Activated CD4-positive, alpha-beta T cell treated with anti-CD3 and anti-CD28 coated beads for 1 hour (primary cell): Measurements from ENCODE around the gene MAPK8IP3.

Experiments
- DNase-seq: peaks from one replicate; pipeline ENCODE4 v3.0.0-alpha.2; 2020

The MAPK8IP3 gene

DNA sequence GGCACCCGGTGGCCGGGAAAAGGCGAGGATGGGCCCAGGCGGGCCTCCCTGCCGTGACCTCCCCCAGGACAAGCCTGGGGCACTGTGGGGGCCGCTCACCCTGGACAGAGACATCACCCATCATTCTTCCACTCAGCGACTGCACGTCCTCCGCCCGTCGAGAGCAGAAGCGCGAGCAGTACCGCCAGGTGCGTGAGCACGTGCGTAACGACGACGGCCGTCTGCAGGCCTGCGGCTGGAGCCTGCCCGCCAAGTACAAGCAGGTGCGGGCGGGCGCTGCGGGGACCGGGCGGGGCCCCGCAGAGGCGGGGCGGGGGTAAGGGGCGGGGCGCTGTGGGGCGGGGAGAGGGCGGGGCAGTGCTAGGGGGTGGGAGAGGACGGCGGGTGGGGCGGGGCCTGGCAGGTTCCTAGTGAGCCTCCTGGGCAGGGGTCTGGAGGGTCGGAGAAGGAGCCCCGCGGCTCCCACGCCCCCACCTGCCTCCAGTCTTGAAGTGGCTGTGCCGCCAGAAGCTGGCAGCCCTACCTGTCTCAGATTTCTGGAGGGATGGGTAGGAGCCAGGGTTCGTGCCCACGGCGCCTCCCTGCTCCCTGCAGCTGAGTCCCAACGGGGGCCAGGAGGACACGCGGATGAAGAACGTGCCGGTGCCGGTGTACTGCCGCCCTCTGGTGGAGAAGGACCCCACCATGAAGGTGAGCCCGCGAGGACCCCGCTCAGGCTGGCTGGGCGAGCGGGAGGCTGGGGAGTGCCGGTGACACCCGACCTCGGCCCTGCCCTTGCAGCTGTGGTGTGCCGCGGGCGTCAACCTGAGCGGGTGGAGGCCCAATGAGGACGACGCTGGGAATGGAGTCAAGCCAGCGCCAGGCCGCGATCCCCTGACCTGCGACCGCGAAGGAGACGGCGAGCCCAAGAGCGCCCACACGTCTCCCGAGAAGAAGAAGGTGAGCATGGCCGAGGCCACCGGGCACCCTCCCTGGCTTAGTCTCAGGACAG lies 57.8 kb downstream of the MAPK8IP3 start:
- DNase-seq = no peak

DNA sequence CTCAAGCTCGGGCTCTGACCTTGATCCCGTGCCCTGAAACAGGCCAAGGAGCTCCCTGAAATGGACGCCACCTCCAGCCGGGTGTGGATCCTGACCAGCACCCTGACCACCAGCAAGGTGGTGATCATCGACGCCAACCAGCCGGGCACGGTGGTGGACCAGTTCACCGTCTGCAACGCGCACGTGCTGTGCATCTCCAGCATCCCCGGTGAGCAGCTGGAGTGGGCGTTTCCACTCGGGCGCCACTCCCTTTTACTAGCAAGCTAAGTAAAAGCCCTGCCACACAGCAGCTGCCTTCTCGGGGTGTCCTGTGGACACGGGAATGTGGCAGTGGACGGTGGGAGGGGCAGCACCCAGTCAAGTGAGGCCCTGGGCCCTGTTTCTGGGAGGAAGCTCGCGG lies 59.0 kb downstream of the MAPK8IP3 start:
- no peak for DNase-seq

DNA sequence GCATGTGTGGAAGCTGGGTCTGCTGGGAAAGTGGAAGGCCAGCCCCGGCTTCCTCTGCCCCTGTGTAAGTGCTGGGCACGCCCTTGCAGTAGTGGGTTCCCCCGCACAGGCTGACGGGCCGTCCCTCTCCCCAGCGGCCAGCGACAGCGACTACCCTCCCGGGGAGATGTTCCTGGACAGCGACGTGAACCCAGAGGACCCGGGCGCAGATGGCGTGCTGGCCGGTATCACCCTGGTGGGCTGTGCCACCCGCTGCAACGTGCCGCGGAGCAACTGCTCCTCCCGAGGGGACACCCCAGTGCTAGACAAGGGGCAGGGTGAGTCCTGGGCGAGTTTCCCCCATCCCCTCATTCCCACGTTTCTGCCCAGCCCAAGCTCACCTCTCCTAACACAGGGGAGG lies 59.8 kb downstream of the MAPK8IP3 start:
- DNase-seq = no peak

DNA sequence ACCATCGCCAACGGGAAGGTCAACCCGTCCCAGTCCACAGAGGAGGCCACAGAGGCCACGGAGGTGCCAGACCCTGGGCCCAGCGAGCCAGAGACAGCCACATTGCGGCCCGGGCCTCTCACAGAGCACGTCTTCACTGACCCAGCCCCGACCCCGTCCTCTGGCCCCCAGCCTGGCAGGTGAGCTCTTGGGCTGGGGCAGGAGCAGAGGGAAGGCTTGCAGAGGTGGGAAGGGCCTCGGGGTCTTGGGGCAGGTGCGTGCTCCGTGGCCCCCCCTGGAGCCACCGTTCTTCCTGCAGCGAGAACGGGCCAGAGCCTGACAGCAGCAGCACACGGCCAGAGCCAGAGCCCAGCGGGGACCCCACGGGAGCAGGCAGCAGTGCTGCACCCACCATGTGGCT lies 60.2 kb downstream of the MAPK8IP3 start:
- DNase-seq = no peak

DNA sequence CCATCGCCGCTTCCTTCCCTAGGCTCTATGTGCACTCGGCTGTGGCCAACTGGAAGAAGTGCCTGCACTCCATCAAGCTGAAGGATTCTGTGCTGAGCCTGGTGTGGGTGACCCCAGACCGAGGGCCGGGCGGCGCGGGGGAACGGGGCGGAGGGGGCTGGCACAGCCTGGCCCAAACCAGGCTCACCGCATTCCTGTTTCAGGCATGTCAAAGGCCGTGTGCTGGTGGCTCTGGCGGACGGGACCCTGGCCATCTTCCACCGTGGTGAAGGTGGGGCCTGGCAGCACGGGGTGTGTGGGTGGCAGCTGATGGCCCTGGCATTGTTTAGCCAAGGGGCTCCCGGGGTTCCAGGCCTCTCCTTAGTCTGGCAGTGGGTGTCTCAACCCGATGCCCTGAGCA lies 60.7 kb downstream of the MAPK8IP3 start:
- no peak for DNase-seq

DNA sequence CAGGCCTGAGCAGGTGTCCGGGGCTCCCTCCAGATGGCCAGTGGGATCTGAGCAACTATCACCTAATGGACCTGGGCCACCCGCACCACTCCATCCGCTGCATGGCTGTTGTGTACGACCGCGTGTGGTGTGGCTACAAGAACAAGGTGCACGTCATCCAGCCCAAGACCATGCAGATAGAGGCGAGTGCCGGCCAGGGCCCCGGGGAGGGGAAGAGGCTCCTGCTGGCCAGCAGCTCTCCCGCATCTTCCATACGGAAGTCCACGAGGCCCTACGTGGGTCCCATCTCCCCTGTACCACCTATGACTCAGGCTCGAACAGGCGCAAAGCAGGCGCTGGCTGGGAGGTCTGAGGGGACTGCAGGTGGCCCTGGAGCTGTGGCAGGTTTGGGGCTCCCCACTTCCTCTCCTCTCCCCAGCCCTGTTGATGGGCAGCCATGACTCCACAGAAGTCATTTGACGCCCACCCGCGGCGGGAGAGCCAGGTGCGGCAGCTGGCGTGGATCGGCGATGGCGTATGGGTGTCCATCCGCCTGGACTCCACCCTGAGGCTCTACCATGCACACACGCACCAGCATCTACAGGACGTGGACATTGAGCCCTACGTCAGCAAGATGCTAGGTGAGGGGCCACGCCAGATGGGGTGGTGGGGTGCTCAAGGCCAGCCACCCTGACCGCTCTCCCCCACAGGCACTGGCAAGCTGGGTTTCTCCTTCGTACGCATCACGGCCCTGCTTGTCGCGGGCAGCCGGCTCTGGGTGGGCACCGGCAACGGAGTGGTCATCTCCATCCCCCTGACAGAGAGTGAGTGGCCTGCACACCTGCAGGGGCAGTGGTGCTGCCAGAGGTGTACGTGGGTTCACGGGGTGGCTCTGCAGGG lies 61.4 kb downstream of the MAPK8IP3 start:
- no peak for DNase-seq

DNA sequence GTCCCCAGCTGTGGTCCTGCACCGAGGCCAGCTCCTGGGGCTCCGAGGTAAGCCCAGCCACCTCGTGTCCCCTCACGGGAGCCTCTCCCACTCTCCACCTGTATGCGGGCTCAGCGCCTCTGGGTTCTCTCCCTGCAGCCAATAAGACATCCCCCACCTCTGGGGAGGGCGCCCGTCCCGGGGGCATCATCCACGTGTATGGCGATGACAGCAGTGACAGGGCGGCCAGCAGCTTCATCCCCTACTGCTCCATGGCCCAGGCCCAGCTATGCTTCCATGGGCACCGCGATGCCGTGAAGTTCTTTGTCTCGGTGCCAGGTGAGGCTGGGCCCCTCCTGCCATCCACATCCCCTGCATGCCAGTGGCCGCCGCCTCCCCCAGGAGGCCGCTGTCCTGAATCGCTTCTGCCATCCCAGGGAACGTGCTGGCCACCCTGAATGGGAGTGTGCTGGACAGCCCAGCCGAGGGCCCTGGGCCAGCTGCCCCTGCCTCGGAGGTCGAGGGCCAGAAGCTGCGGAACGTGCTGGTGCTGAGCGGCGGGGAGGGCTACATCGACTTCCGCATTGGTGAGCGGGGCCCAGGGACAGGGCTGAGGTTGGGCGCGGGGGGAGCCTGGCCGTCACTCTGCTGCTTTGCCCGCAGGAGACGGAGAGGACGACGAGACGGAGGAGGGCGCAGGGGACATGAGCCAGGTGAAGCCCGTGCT lies 62.2 kb downstream of the MAPK8IP3 start:
- DNase-seq = no peak

DNA sequence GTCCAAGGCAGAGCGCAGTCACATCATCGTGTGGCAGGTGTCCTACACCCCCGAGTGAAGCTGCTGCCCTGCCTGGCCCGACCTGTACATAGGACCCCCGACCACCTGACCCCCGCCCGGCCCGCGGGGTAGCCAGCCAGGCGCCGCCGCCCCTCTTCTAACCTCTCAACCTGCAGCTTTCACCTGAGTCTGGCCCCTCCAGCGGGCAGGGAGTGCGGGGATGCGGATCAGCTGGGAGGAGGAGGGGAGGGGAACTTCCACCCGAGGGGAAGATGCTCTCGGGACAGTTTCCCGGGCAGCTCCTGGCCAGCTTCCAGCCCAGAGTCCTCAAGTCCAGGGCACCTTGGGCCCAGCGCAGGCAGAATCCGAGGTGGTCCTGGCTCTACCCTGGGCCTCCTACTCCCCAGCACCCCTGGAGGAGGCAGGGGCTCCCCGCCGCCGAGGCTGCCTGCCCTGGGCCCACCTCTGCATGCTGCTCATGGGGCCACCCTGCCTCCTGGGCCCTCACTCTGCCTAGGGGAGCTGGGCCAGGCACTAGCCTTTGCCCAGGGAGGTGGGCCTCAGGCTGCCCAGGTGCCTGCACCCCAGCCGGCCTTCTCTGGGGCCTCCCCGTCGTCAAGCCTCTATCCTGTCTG lies 62.9 kb downstream of the MAPK8IP3 start:
- no peak for DNase-seq

DNA sequence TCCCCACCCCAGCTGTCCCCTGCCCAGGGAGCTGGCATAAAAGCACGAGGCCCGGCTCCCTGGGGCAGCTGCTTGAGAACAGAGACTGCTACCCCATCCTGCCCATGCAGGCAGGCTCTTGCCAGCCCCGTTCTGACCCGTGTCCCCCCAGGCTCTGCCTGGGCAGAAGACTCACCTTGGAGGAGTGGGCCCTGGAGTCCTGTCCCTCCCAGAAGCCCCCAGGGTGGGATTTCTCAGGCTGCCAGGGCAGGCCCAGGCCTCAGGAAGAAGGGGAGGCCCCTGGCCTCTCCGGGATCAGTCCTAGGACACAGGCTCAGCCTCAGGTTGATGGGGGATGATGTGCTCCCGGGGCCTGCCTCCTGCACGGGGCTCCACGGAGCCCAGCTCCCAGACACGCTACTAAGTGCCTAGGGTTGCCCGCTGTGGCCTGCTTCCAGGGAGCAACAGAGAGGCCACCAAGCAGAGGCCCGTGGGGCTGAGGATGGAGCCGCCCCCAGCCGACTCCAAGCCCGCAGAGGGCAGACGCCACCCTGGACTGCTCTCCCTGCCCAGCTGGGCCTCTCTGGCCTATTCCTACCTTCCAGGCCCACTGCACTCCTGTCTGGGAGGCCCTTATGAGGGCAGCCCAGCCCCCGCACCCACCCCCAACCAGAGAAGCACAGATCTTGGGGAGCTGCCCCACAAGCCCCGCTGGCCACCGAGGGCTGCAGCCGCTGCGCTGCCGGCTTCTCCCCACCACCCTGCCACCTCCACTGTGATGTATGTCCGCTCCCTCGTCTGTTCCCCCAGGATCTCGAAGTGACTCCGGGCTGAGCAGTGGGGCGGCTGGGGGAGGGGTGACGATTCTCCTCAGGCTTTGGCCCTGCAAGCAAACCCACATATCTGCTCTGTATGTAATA lies 63.7 kb downstream of the MAPK8IP3 start:
- DNase-seq = no peak

DNA sequence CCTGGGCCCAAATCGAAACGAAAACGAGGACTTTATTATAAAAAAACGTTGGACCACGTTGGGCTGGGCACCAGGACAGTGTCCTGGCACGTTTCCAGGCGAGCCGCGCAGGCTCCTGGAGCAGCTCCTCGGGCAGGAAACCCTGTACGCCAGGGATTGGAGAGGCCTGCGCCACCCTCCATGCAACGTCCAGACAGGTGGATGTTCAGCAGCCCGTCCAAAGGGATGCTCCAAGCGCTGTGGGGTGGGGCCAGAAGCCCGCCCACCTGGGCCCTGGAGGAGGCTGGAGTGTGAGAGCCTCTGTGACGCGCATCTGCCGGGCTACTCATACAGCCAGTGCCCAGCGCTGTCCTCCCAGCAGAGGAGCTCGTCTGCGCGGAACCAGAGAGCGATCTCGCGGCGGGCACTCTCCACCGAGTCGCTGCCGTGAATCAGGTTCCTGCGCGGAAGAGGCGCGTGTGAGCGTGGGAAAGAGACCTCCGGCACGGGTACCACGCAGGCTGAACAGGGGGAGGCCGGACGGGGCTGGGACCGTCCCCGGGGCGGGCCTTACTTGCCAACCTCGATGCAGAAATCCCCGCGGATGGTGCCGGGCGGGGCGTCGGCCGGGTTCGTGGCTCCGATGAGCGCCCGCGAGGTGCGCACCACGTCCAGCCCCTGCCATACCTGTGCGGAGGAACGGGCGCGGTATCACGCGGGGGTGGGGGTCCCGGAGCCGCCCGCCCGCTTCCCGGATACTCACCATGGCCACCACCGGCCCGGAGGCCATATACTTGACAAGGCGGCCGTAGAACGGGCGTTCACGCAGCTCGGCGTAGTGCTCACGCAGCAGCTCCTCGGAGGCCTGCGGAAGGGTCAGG lies 64.6 kb downstream of the MAPK8IP3 start:
- DNase-seq = no peak

DNA sequence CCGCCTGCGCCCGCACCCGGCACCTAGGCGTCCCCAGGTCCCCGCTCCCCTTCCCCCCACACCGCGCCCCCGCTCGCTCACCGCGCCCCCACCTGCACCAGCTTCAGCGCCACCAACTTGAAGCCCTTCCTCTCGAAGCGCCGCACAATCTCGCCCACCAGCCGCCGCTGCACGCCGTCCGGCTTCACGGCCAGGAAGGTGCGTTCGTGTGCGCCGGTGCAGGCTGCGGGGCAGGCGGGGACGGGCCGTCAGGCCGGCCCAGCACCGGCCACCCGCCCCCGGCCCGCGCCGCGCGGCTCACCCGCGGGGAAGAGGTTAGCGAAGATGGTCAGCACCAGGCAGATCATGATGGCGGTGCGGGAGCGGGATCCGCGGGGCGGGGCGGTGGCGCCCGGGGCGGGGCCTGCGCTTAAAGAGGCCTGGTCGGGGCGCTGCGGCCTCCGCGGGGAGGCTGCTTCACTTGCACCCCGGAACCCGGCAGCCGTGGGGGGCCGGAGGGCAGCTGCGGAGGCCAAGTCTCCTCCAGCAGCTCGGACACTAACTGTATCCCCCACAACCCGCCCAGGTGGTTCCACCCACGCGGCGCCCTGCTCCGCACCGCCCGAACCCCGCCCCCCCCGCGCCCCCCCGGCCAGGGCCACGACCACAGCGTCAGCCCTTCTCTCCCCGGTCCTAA lies 65.3 kb downstream of the MAPK8IP3 start, which contains the start of gene NME3:
TSS of gene NME3 (minus strand) at position 356 of the 676 bp plus-strand sequence. CDS start at position 347, 9 bp downstream.
- peak; percentile 60 for DNase-seq

DNA sequence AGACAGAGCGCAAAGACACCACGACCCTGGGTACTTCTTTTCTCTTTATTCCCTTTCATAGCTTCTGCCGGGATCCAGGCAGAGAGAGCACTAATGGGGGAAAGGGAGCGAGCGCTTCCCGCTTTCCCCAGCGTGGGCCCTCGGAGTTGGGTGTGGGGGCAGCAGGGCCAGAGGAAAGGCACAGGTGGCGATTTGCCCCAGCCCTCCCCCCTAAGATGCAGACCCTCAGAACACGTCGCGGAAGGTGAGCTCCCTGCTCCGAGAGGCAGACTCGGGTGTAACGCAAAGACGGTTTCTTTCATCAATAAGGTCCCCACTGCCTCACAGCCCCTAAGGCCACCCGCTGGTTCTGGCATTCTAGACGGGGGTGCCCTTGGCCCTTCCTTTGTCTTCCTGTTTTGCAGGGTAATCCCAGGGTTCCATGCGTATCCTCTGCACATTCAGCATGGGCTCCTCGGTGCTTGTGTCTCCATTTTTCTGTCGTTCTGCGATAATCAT lies 65.9 kb downstream of the MAPK8IP3 start:
- DNase-seq = no peak

DNA sequence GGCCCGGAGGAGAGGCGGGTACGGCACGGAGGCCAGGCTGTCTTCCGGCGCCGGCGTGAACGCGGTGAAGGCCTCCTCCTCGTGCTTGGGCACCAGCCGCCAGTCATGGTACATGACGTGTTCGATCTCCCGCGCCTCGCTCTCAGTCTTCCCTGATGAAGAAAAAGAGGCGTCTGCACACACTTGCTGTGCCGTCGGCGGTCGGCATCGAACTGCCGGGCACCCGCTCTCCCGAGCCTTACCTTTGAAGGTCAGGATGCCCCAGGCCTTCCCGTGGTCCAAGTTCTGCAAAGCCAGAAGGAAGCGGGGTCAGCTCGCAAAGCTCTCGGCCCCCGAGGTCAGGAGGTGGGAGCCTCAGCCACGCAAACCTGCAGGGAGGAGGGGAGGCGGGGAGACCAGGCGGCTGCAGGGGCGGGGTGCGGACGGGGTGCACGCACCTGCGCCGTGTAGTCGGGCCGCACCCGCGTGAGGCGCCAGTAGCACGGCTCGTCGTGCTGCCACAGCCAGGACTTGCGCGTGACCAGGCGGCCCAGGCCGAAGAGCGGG lies 66.4 kb downstream of the MAPK8IP3 start, which contains the start of gene EME2:
TSS of gene EME2 (plus strand) at position 449 of the 546 bp plus-strand sequence. CDS start 418 bp downstream, outside the sequence.
- peak; percentile 31 for DNase-seq

DNA sequence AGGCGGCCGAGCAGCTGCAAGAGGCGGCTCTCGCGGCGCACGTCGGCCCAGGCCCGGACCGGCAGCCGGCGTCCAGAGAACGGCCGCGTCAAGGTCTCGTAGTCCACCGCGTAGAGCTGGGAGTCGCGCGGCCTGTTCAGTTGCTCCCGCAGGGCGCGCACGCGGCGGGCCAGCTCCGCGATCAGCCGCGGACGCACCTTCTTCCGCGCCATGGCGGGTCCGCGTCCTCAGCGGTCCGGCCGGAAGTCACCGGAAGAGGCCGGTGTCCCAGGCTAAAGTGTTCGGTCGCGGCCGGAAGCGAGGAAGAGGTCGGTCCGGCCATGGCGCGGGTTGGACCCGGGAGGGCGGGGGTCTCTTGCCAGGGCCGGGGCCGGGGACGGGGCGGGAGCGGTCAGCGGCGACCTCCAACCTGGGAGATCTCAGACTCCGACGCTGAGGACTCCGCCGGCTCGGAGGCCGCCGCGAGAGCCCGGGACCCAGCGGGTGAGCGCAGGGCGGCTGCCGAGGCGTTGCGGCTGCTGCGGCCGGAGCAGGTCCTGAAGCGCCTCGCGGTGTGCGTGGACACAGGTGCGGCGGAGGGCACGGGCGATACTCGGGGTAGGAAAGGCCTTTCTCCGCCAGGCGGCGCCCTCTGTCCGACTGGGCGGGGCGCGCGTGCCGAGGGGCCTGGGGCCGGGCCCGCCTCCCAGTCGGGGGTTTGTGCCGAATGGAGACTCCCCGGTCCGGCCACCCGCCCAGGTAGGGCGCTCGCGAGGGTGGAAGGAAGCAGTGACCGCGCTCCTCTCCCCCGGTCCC lies 67.1 kb downstream of the MAPK8IP3 start, which contains the start of gene MRPS34:
TSS of gene MRPS34 (minus strand) at position 227 of the 795 bp plus-strand sequence. CDS start at position 212, 15 bp downstream.
- peak; percentile 68 for DNase-seq

DNA sequence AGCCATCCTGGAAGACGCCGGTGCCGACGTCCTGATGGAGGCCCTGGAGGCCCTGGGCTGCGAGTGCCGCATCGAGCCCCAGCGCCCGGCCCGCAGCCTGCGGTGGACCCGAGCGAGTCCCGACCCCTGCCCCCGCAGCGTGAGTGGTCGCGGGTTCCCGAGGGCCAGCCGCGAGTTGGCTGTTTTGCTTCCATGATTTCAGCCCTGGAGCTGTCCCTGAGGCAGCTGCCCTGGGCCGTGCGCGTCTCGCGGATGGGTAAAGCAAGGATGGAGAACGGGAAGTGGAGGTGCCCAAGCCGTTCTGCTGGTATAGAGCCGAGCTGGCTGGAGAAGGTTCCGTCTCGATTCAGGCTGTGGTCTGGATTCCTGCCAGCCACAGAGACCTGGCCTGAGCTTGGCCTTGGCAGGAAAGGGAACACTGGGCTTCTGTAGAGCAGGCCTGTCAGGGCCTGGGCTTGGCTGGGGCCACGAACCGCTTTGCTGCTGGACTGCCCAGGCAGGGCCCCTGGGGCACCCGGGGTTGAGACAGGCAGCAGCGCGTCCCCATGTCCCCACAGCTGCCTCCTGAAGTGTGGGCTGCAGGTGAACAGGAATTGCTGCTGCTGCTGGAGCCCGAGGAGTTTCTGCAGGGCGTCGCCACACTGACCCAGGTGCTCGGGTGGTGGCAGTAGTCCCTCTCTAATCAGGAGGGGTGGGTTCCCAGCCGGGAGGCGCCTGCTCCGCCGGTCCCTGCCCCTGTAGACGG lies 67.9 kb downstream of the MAPK8IP3 start:
- no peak for DNase-seq

DNA sequence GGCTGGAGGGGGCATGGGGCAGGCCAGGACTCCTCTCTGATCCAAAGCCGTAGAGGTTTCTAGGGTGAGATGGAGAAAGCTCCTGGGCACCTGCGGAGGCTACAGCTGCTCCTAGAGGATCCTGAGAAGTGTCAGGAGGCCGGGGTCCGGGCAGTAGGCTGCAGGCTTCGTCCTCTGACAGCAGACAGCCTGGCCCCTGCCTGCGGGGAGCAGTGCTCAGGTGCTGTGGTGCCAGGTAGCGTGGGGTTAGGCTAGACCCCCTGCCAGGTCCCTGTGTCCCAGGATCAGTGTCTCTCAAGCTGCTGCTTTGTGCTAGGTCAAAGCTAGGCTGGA lies 68.4 kb downstream of the MAPK8IP3 start:
- no peak for DNase-seq
